ENCODE measurements around the gene TMEM114.

- no peak for TF ChIP-seq CTCF (IDR thresholded peaks at IDR 0.05)
- TF ChIP-seq ZFX (IDR thresholded peaks at IDR 0.05; ENCODE audit: borderline replicate concordance): no peak
Measured at GRCh38 chr16:8631818-8632465, 41.6 kb upstream of the TMEM114 start.
